Lung (tissue), 12 donors: Measurements from ENCODE around the gene ACSM2A. TPM values are rescaled to one million over a fixed set of nuclear protein-coding genes. Genes with fewer than 3 reads are reported as not detected.
"Not testable (repeated sequence)": the region's sequence is repeated elsewhere in the genome, so short reads cannot be mapped to it uniquely, and the experiment has no call there.

Experiments
- ATAC-seq: fragments of 200-7000 bp; cut with Tn5 transposase; one replicate; pipeline ENCODE4 v1.9.1; 2020; ENCODE audit warnings: moderate number of reproducible peaks; ENCODE audit not compliant: insufficient read depth, low FRiP score
- DNase-seq, 3 donors: peaks; one replicate each; pipeline ENCODE4 v3.0.0-alpha.2; 2013 to 2017
- H3K27ac ChIP-seq, 2 donors: one replicate each; pipeline ENCODE4 v1.5.1; 2013; ENCODE audit warnings: mild to moderate bottlenecking in 2 of 2, moderate library complexity in 2 of 2, control low read depth in 1 of 2, inconsistent platforms in 1 of 2, low read depth in 1 of 2, low read length in 1 of 2
- H3K27me3 ChIP-seq, 3 donors: one replicate each; pipeline ENCODE4 v1.5.1; 2013; ENCODE audit warnings: low read length in 2 of 3; ENCODE audit not compliant: control insufficient read depth in 3 of 3, insufficient read depth in 3 of 3
- H3K36me3 ChIP-seq, 4 donors: one replicate each; pipeline ENCODE4 v1.5.1; 2013; ENCODE audit warnings: low read length in 4 of 4, mild to moderate bottlenecking in 1 of 4, moderate library complexity in 1 of 4; ENCODE audit not compliant: control insufficient read depth in 4 of 4, insufficient read depth in 4 of 4
- H3K4me1 ChIP-seq, 5 donors: one replicate each; pipeline ENCODE4 v1.5.1; 2013; ENCODE audit warnings: low read length in 5 of 5, mild to moderate bottlenecking in 2 of 5, moderate library complexity in 1 of 5; ENCODE audit not compliant: control insufficient read depth in 5 of 5, insufficient read depth in 5 of 5
- H3K4me3 ChIP-seq: one replicate; pipeline ENCODE4 v1.5.1; 2013; ENCODE audit warnings: mild to moderate bottlenecking, control low read depth, moderate library complexity
- H3K9ac ChIP-seq, 2 donors: one replicate each; pipeline ENCODE4 v1.5.1; 2013; ENCODE audit warnings: low read length in 2 of 2, control low read depth in 1 of 2; ENCODE audit not compliant: insufficient read depth in 1 of 2
- H3K9me3 ChIP-seq, 4 donors: one replicate each; pipeline ENCODE4 v1.5.1; 2013; ENCODE audit warnings: low read length in 3 of 4, mild to moderate bottlenecking in 1 of 4, moderate library complexity in 1 of 4; ENCODE audit not compliant: control insufficient read depth in 4 of 4, insufficient read depth in 3 of 4
- CTCF ChIP-seq: IDR thresholded peaks from 2 replicates; pipeline ENCODE4 v1.5.1; 2012; ENCODE audit warnings: mild to moderate bottlenecking; ENCODE audit errors: control extremely low read depth, extremely low read depth
- WGBS, 2 donors: extraction: QIAGEN DNeasy Blood & Tissue Kit; methylation state at CpG; one replicate each; pipeline ENCODE4 v1.1.7; 2013; 5-methylcytosine and 5-hydroxymethylcytosine counted together
- polyA plus RNA-seq, 2 donors: library from polyadenylated mRNA; stranded (reverse); fragments of 200-250 nt; gene quantifications; one replicate each; pipeline ENCODE4 v1.2.1, GENCODE V29; 2013
- total RNA-seq, 2 donors: library from RNA; depleted of rRNA in 1 of 2; stranded (reverse); fragments of >200 nt in 1 of 2; gene quantifications; one replicate each; pipeline ENCODE4 v1.2.1, GENCODE V29; 2014 to 2021
- donor health status: control.
- donor health status: control.
- donor health status: Bipolar disorder and iron deficiency.
- donor health status: healthy.
- donor health status: DM: yes; HTN: yes; CAD: no.

Gene ACSM2A
- total and polyA plus RNA-seq, 4 donors, result 0.05 TPM; not detected in 3

GRCh38 chr16:20410121-20410723 lies 41.1 kb upstream of the ACSM2A start:
- no peak overlapping the region for H3K9ac ChIP-seq
- no peak overlapping the region for H3K4me3 ChIP-seq
- no peak for DNase-seq
- H3K27me3 ChIP-seq, result no peaks in the 10 kb centered on the region
- no peaks in the 10 kb centered on the region for H3K9me3 ChIP-seq
- no peaks in the 10 kb centered on the region for H3K36me3 ChIP-seq
- 76 to 85% methylated on average over 6 of the region's 6 CpGs for WGBS, 2 donors
- no peak for TF ChIP-seq CTCF
- H3K4me1 ChIP-seq, result peaks cover 0 to 2% (median 0%) of the 10 kb centered on the region in 5 donors
- no peak overlapping the region for H3K27ac ChIP-seq
- ATAC-seq, result no peak

- ATAC-seq, result no peak
These were observed 40.3 kb upstream of the ACSM2A start for GRCh38 chr16:20411055-20411454.

GRCh38 chr16:20415541-20415940 lies 35.8 kb upstream of the ACSM2A start:
- Histone ChIP-seq H3K4me3 (no peak overlapping the region), H3K36me3 (no peaks in the 10 kb centered on the region), H3K9me3 (no peaks in the 10 kb centered on the region), H3K27ac (no peak overlapping the region), H3K4me1 (no peaks in the 10 kb centered on the region), H3K27me3 (no peaks in the 10 kb centered on the region), H3K9ac (no peak overlapping the region)
- no peak for TF ChIP-seq CTCF
- DNase-seq (no peak), ATAC-seq (no peak)
- 75 to 88% methylated on average over 1 of the region's 1 CpG for WGBS, 2 donors

More at GRCh38 chr16:20411055-20411454, 40.3 kb upstream of the ACSM2A start:
- WGBS, 2 donors, result 82 to 85% methylated on average over 2 of the region's 2 CpGs
- Histone ChIP-seq H3K4me1 (peaks cover 0 to 2% (median 0%) of the 10 kb centered on the region in 5 donors), H3K9ac (no peak overlapping the region), H3K4me3 (no peak overlapping the region), H3K36me3 (no peaks in the 10 kb centered on the region), H3K9me3 (no peaks in the 10 kb centered on the region), H3K27ac (no peak overlapping the region), H3K27me3 (no peaks in the 10 kb centered on the region)
- no peak for DNase-seq
- no peak for TF ChIP-seq CTCF

- H3K4me3 ChIP-seq, H3K9me3 ChIP-seq, DNase-seq, H3K27me3 ChIP-seq, H3K27ac ChIP-seq, H3K36me3 ChIP-seq, ATAC-seq, H3K9ac ChIP-seq, H3K4me1 ChIP-seq: not testable (repeated sequence)
- WGBS, 2 donors, result 85 to 91% methylated on average over 8 of the region's 8 CpGs
These were observed 32.2 kb upstream of the ACSM2A start for GRCh38 chr16:20419093-20419492.

- H3K9me3 ChIP-seq, ATAC-seq, H3K9ac ChIP-seq, H3K4me3 ChIP-seq, H3K27me3 ChIP-seq, H3K27ac ChIP-seq, H3K36me3 ChIP-seq, DNase-seq, H3K4me1 ChIP-seq: not testable (repeated sequence)
- 73 to 76% methylated on average over 2 of the region's 2 CpGs for WGBS, 2 donors
These were observed 29.6 kb upstream of the ACSM2A start for GRCh38 chr16:20421748-20422147.

- 82 to 84% methylated on average over 5 of the region's 5 CpGs for WGBS, 2 donors
- H3K27me3 ChIP-seq, DNase-seq, H3K9me3 ChIP-seq, H3K36me3 ChIP-seq, H3K27ac ChIP-seq, ATAC-seq, H3K4me3 ChIP-seq, H3K4me1 ChIP-seq, H3K9ac ChIP-seq: not testable (repeated sequence)
These were observed 27.6 kb upstream of the ACSM2A start for GRCh38 chr16:20423772-20424128.
